Calu3 (cell line): ENCODE measurements around the gene AUH. TPM values are rescaled to one million over a fixed set of nuclear protein-coding genes. Genes with fewer than 3 reads are reported as not detected.

ENCODE experiments used
- BruUV-seq: library from RNA; stranded (reverse); fragments of 400-500 nt; replicated peaks from 2 replicates; lab custom pipeline; 2021; lab: Mats Ljungman, UMichigan
- CTCF ChIA-PET: fragments of 300-600 bp; sonication (Branson Sonifier 250); formaldehyde crosslinking; loops from one replicate; lab custom pipeline; 2022; ENCODE audit warnings: antibody characterized with exemption; lab: Charles Lee
- DNase-seq: peaks from one replicate; pipeline ENCODE4 v3.0.0; 2022
- H3K27ac Mint-ChIP-seq: one replicate; pipeline ENCODE4 v1.8.0; 2022; ENCODE audit warnings: mixed read lengths; ENCODE audit not compliant: unreplicated experiment
- H3K27me3 Mint-ChIP-seq: one replicate; pipeline ENCODE4 v1.8.0; 2022; ENCODE audit warnings: mixed read lengths; ENCODE audit not compliant: unreplicated experiment
- H3K36me3 Mint-ChIP-seq: one replicate; pipeline ENCODE4 v1.8.0; 2022; ENCODE audit warnings: mild to moderate bottlenecking, moderate library complexity, mixed read lengths; ENCODE audit not compliant: insufficient read depth, unreplicated experiment
- H3K4me1 Mint-ChIP-seq: one replicate; pipeline ENCODE4 v1.8.0; 2022; ENCODE audit warnings: mild to moderate bottlenecking, low read depth, mixed read lengths; ENCODE audit not compliant: unreplicated experiment
- H3K4me3 Mint-ChIP-seq: one replicate; pipeline ENCODE4 v1.8.0; 2022; ENCODE audit warnings: mild to moderate bottlenecking, low read depth, moderate library complexity, mixed read lengths; ENCODE audit not compliant: unreplicated experiment
- H3K9me3 Mint-ChIP-seq: one replicate; pipeline ENCODE4 v1.8.0; 2022; ENCODE audit warnings: low read depth, mixed read lengths; ENCODE audit not compliant: unreplicated experiment
- intact Hi-C: fragments of 100-400 bp; cut with micrococcal nuclease; formaldehyde crosslinking; loops from one replicate; pipeline ENCODE4 v1.10.0; 2022; ENCODE audit not compliant: unreplicated experiment
- total RNA-seq: library from RNA; stranded (reverse); gene quantifications from 2 replicates; pipeline ENCODE4 v1.2.3, GENCODE V29; 2022
- TF ChIP-seq, protein P1 (sequence below): fragments of 200-600 bp; IDR thresholded peaks from one replicate; pipeline ENCODE4 v1.8.0; 2022; ENCODE audit warnings: antibody characterized with exemption; ENCODE audit not compliant: unreplicated experiment

Gene AUH
- total RNA-seq, 1 experiment from 2014 or later = 13.4 TPM

DNA sequence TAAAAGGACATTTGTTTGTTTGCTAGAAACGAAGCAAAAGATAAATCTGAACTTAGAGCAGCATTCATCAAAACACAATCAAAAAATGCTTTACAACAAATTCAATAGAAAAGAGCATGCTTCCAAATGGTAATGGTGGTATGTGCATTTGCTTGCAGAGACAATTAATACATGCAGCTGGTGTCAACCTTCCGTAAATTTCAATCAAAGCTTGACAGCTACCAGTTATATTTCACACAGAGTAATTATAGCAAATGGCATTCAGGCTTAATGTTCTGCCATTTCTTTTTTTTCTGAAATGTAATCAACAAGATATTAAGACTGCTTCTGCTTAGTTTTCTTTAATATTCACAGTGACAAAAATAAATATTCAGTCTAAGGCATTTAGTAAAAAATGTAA lies 90.6 kb downstream of the AUH start:
- Mint-ChIP-seq H3K9me3 (no peaks in the 10 kb centered on the region), H3K36me3 (no peaks in the 10 kb centered on the region), H3K27ac (no peak overlapping the region), H3K4me3 (no peak overlapping the region), H3K4me1 (no peaks in the 10 kb centered on the region), H3K27me3 (no peaks in the 10 kb centered on the region)
- CTCF ChIA-PET = no interaction called here
- DNase-seq = no peak
- intact Hi-C loops = no loop called here
- no TSS peak for BruUV-seq
- TF ChIP-seq, protein P1, sequence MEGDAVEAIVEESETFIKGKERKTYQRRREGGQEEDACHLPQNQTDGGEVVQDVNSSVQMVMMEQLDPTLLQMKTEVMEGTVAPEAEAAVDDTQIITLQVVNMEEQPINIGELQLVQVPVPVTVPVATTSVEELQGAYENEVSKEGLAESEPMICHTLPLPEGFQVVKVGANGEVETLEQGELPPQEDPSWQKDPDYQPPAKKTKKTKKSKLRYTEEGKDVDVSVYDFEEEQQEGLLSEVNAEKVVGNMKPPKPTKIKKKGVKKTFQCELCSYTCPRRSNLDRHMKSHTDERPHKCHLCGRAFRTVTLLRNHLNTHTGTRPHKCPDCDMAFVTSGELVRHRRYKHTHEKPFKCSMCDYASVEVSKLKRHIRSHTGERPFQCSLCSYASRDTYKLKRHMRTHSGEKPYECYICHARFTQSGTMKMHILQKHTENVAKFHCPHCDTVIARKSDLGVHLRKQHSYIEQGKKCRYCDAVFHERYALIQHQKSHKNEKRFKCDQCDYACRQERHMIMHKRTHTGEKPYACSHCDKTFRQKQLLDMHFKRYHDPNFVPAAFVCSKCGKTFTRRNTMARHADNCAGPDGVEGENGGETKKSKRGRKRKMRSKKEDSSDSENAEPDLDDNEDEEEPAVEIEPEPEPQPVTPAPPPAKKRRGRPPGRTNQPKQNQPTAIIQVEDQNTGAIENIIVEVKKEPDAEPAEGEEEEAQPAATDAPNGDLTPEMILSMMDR = no peak

DNA sequence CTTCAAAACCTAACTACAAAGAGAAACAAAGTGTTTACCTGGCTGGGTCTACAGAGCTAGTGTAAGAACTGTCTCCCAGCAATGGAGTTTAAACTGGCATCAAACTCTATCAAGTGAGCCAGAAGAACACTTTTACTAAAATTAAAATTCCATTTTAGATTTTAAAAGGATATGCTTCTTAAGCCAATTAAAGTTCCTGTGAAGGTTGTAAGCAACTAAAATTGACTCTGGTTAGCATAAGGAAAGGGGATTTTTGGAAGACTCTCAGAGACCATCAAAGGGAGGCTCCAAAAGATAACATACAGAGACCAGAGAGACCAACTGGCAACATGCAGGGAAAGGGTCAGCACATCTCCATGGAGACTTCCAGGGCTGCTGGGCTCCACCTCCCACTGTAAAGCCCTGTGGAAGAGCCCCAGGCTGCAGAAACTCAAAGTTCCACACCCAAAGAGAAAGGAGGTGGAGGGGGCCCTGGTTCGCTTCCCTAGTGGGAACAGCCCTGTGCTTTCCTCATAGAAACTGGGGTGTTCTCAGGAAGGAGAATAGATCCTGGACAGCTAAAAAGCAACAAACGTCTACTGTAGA lies 91.7 kb downstream of the AUH start:
- CTCF ChIA-PET = no interaction called here
- H3K36me3 Mint-ChIP-seq = no peaks in the 10 kb centered on the region

DNA sequence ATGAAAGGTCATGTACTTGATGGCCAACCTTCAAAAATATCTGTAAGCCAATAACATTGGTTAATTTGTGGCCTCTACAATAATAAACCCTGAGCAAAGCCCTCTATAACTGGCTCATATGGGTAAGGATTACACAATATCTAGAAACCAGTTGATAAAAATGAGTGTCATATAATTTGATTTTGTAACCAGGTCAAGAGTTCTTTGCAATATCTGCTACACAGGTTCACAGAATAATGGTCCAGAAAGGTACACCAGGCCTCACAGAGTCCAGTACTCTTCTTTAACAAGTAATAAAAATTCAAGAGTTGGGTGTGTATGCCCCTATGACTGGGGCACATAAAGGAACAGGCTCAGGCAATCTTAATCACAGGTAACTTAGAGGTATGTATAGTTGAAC lies 95.3 kb downstream of the AUH start:
- intact Hi-C loops = no loop called here
- DNase-seq = no peak
- Mint-ChIP-seq H3K27me3 (no peaks in the 10 kb centered on the region), H3K27ac (no peak overlapping the region), H3K9me3 (no peaks in the 10 kb centered on the region), H3K4me3 (no peak overlapping the region), H3K36me3 (no peaks in the 10 kb centered on the region), H3K4me1 (no peaks in the 10 kb centered on the region)
- no TSS peak for BruUV-seq
- CTCF ChIA-PET = no interaction called here
- TF ChIP-seq, protein P1 = no peak

More for the DNA sequence above, 91.7 kb downstream of the AUH start:
- Mint-ChIP-seq H3K27me3 (no peaks in the 10 kb centered on the region), H3K9me3 (no peaks in the 10 kb centered on the region), H3K4me1 (no peaks in the 10 kb centered on the region), H3K27ac (no peak overlapping the region), H3K4me3 (no peak overlapping the region)
- TF ChIP-seq, protein P1 = no peak
- no peak for DNase-seq
- intact Hi-C loops = no loop called here
- BruUV-seq = no TSS peak

GRCh38 chr9:91265514-91265913 lies 96.2 kb downstream of the AUH start:
- BruUV-seq = no TSS peak
- no peak for DNase-seq
- no peak overlapping the region for H3K27ac Mint-ChIP-seq

More at GRCh38 chr9:91265514-91265913, 96.2 kb downstream of the AUH start:
- H3K9me3 Mint-ChIP-seq = no peaks in the 10 kb centered on the region
- no peaks in the 10 kb centered on the region for H3K4me1 Mint-ChIP-seq
- no peaks in the 10 kb centered on the region for H3K27me3 Mint-ChIP-seq
- CTCF ChIA-PET = no interaction called here
- intact Hi-C loops = no loop called here
- no peak overlapping the region for H3K4me3 Mint-ChIP-seq
- H3K36me3 Mint-ChIP-seq = no peaks in the 10 kb centered on the region
- TF ChIP-seq, protein P1 = no peak
